Measurements from ENCODE around the gene LMNB1.

DNA sequence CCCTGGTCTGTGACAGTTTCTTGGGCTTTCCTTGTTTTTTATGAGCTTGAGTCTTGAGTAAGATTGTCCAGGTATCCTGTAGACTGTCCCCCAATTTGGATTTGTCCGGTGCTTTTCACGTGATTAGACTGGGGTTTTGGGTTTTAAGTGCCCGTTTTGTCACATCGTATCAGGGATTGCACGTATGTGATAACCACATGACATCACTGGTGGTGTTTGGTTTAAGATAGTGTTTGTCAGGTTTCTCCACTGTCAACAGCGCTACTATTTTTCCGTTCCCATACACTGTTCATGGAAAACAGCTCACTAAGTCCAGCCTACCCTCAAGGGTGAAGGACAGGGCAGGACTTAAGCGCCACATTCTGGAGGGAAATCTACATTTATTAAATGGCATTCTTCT lies 39.7 kb downstream of the LMNB1 start:
- TF ChIP-seq, protein P1, sequence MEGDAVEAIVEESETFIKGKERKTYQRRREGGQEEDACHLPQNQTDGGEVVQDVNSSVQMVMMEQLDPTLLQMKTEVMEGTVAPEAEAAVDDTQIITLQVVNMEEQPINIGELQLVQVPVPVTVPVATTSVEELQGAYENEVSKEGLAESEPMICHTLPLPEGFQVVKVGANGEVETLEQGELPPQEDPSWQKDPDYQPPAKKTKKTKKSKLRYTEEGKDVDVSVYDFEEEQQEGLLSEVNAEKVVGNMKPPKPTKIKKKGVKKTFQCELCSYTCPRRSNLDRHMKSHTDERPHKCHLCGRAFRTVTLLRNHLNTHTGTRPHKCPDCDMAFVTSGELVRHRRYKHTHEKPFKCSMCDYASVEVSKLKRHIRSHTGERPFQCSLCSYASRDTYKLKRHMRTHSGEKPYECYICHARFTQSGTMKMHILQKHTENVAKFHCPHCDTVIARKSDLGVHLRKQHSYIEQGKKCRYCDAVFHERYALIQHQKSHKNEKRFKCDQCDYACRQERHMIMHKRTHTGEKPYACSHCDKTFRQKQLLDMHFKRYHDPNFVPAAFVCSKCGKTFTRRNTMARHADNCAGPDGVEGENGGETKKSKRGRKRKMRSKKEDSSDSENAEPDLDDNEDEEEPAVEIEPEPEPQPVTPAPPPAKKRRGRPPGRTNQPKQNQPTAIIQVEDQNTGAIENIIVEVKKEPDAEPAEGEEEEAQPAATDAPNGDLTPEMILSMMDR (conservative IDR thresholded peaks at IDR 0.05), result no peak
- TF ChIP-seq ZFX (IDR thresholded peaks at IDR 0.05), result no peak
